Mucosa of descending colon (tissue), 3 donors: ENCODE results near the gene LEKR1. TPM values are rescaled to one million over a fixed set of nuclear protein-coding genes. Genes with fewer than 3 reads are reported as not detected.

Experiments used
- ATAC-seq: fragments of 200-7000 bp; cut with Tn5 transposase; one replicate; pipeline ENCODE4 v1.9.1; 2020; ENCODE audit warnings: mild to moderate bottlenecking, moderate library complexity
- DNase-seq, 3 donors: peaks; one replicate each; pipeline ENCODE4 v3.0.0-alpha.2; 2020
- H3K36me3 ChIP-seq: fragments of 200-600 bp; one replicate; pipeline ENCODE4 v1.8.0; 2021; ENCODE audit warnings: low read depth, mild to moderate bottlenecking
- H3K4me1 ChIP-seq: fragments of 200-600 bp; one replicate; pipeline ENCODE4 v1.8.0; 2021; ENCODE audit warnings: low read depth, mild to moderate bottlenecking
- H3K4me3 ChIP-seq: fragments of 200-600 bp; one replicate; pipeline ENCODE4 v1.8.0; 2021; ENCODE audit warnings: mild to moderate bottlenecking
- H3K9me3 ChIP-seq: fragments of 200-600 bp; one replicate; pipeline ENCODE4 v1.8.0; 2021; ENCODE audit warnings: mild to moderate bottlenecking
- intact Hi-C, 2 donors: fragments of 100-400 bp; cut with DNase I in 1 of 2; cut with micrococcal nuclease in 1 of 2; formaldehyde crosslinking; loops; one replicate each; pipeline versions ENCODE4 v1.11.0 to v1.11.1; 2022; cut with DNase I, micrococcal nuclease
- total RNA-seq, 3 donors: library from RNA; stranded (reverse); fragmentation: NEBNext Ultra II Directional in 2 of 3; extraction: Animal tissue kit (Norgen Biotek cat#: 25700) in 2 of 3; gene quantifications; one replicate each; pipeline versions ENCODE4 v1.2.1 to v1.2.4, GENCODE V29; 2021 to 2023
- TF ChIP-seq, protein P1 (sequence below): fragments of 200-600 bp; IDR thresholded peaks from one replicate; pipeline ENCODE4 v1.8.0; 2022; ENCODE audit warnings: antibody characterized with exemption, mild to moderate bottlenecking
- donor health status: DM: no; HTN: no; CAD: no; lungs with moderate emphysema.
- donor health status: DM: no; HTN: no; CAD: no.
- donor health status: DM: no; HTN: yes; CAD: no.

Gene LEKR1
- total RNA-seq, 3 donors from 2014 or later: 1.9 to 3.5 (median 1.9) TPM

DNA sequence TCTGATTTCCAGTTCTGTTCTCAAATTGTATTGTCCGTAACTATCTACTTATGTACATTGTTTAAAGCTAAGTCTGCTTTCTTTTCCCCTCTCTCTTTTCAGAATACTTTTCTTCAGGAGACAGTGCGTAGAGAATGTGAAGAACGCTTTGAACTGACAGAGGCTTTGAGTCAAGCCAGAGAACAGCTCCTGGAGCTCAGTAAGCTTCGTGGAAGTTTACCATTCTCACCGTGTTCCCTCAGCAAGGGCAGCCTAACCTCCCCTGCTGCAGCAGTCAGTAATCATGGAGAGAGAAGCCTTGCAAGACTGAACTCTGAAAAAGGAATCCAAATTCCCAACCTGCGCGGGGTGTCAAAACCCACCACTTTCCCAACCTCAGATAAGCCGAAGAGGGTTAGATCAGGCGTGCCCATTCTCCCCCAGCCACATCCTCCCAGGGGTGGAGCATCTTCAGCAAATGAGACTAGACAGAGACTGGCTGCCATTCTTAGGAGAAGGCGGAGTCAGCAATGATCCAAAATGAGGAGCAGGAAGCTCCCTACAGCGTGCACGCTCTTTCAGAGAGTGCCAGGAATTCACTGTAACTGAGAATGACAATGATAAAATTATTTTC is 219.2 kb downstream of the LEKR1 start:
- TF ChIP-seq, protein P1, sequence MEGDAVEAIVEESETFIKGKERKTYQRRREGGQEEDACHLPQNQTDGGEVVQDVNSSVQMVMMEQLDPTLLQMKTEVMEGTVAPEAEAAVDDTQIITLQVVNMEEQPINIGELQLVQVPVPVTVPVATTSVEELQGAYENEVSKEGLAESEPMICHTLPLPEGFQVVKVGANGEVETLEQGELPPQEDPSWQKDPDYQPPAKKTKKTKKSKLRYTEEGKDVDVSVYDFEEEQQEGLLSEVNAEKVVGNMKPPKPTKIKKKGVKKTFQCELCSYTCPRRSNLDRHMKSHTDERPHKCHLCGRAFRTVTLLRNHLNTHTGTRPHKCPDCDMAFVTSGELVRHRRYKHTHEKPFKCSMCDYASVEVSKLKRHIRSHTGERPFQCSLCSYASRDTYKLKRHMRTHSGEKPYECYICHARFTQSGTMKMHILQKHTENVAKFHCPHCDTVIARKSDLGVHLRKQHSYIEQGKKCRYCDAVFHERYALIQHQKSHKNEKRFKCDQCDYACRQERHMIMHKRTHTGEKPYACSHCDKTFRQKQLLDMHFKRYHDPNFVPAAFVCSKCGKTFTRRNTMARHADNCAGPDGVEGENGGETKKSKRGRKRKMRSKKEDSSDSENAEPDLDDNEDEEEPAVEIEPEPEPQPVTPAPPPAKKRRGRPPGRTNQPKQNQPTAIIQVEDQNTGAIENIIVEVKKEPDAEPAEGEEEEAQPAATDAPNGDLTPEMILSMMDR: no peak
- H3K4me1 ChIP-seq: no peaks in the 10 kb centered on the region
- no peak overlapping the region for H3K4me3 ChIP-seq
- ATAC-seq (no peak), DNase-seq (no peak)
- no peaks in the 10 kb centered on the region for H3K36me3 ChIP-seq
- intact Hi-C loops: no loop called here
- no peaks in the 10 kb centered on the region for H3K9me3 ChIP-seq

DNA sequence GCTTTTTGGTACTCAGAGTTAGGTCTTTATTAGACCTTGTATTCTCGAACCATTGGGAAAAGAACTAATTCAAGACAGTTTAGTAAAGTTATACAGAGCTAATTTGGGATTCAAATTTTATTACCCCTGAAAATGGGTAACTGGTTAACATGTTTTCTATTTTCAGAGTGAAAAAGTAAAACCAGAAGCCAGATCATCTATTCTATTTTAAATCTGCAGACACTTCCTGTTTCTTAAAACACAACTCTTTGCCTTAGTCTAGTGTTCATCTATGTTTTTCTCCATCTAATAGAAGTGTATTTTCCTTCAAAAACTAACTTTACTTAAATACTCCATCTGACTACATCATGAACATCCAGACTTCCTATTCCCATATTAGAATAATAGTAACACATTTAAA is 220.4 kb downstream of the LEKR1 start:
- H3K36me3 ChIP-seq: no peaks in the 10 kb centered on the region
- no peaks in the 10 kb centered on the region for H3K4me1 ChIP-seq
- no peak overlapping the region for H3K4me3 ChIP-seq
- ATAC-seq (no peak), DNase-seq (no peak)
- intact Hi-C loops: no loop called here
- TF ChIP-seq, protein P1: no peak
- H3K9me3 ChIP-seq: no peaks in the 10 kb centered on the region

DNA sequence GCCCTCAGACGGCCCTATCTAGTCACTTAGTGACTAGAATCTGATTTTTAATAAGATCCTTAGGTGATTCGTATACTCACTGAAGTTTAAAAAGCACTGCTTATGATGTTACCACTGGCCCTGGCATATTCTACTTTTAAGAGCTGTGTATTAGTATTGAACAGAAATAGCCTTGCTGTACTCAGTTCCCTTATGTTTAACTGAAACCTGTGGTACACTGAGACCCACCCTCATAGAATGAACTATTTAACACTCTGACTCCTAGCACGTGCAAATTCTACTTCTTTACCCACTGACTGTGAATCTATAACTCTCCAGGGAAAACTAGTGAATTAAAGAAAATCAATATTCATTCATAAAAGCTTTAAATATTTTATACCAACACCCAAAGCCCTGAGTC is 224.9 kb downstream of the LEKR1 start:
- DNase-seq (no peak), ATAC-seq (no peak)
- TF ChIP-seq, protein P1: no peak
- intact Hi-C loops: no loop called here
- H3K4me3 ChIP-seq: no peak overlapping the region
- no peaks in the 10 kb centered on the region for H3K9me3 ChIP-seq
- H3K4me1 ChIP-seq: no peaks in the 10 kb centered on the region
- no peaks in the 10 kb centered on the region for H3K36me3 ChIP-seq

DNA sequence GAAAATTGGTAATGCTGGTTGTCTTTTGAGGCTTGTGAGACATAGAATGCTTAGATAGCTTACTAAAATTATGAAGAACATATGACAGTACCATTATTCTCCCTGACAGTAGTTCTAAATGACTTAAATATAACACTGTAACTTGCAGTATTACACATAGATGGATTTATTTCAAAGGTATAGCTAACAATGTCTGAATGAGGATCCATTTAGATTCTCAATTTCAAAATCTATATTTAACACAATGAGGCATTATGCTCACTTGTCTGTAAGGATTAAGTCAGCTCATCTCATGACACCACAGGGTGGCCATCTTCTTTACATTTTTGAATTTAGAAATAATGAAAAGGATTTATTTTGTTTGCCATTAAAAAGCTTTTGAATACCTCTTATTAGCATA is 225.4 kb downstream of the LEKR1 start:
- DNase-seq (no peak), ATAC-seq (no peak)
- TF ChIP-seq, protein P1: no peak
- Histone ChIP-seq H3K9me3 (no peaks in the 10 kb centered on the region), H3K4me1 (no peaks in the 10 kb centered on the region), H3K4me3 (no peak overlapping the region), H3K36me3 (no peaks in the 10 kb centered on the region)
- intact Hi-C loops: no loop called here

DNA sequence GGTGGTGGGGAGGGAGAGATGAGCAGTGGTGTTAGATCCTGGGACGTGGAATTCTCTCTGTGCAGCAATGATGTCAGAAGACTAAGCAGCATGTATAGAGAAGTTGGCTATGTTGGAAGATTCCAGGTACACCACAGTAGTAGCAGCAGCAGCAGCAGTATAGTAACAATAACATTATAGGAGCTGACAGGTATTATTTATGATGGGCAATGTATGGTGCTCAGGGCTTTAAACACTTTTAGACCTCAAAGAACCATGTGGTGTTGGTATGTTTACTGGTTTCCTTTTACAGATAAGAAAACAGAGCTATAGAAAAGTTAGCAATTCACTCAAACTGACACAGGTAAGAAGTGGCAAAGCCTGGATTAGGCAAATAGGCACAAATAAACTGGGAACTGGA is 229.9 kb downstream of the LEKR1 start:
- intact Hi-C loops: no loop called here
- Histone ChIP-seq H3K4me3 (no peak overlapping the region), H3K9me3 (no peaks in the 10 kb centered on the region), H3K36me3 (no peaks in the 10 kb centered on the region), H3K4me1 (no peaks in the 10 kb centered on the region)
- TF ChIP-seq, protein P1: no peak
- DNase-seq (no peak), ATAC-seq (no peak)
